Lower leg skin (tissue), 4 donors: Measurements from ENCODE around the gene THSD4. TPM values are rescaled to one million over a fixed set of nuclear protein-coding genes. Genes with fewer than 3 reads are reported as not detected.

Source experiments
- DNase-seq, 2 donors: peaks; one replicate each; pipeline ENCODE4 v3.0.0-alpha.2; 2019; ENCODE audit warnings: low spot score in 2 of 2
- H3K4me3 ChIP-seq: fragments of 200-600 bp; sonication (generic); 2 replicates; pipeline ENCODE4 v1.5.1; 2017; ENCODE audit warnings: mild to moderate bottlenecking, low read depth; ENCODE audit not compliant: poor library complexity, severe bottlenecking
- POLR2A ChIP-seq, 2 donors: fragments of 450-650 bp; IDR thresholded peaks; one replicate each; pipeline ENCODE4 v1.6.1; 2016 to 2017; ENCODE audit warnings: antibody characterized with exemption in 2 of 2, mild to moderate bottlenecking in 1 of 2, moderate library complexity in 1 of 2
- WGBS, 2 donors: methylation state at CpG; one replicate each; pipeline ENCODE4 v1.1.5; 2018; 5-methylcytosine and 5-hydroxymethylcytosine counted together
- intact Hi-C: fragments of 100-400 bp; cut with DNase I; formaldehyde crosslinking; loops from one replicate; pipeline ENCODE4 v1.15.0; 2023; ENCODE audit warnings: low total_unique reads
- total RNA-seq, 4 donors: library from RNA; depleted of rRNA; stranded (reverse); fragments of >200 nt; gene quantifications; one replicate each; pipeline ENCODE4 v1.1.0, GENCODE V29; 2016
- TF ChIP-seq, protein P1 (sequence below), 3 donors: fragments of 450-650 bp; IDR thresholded peaks; one replicate each; pipeline ENCODE4 v1.5.1; 2016; ENCODE audit warnings: antibody characterized with exemption in 3 of 3, mild to moderate bottlenecking in 3 of 3, moderate library complexity in 2 of 3

Gene THSD4
- total RNA-seq, 4 donors from 2014 or later: 9.3 to 39.2 (median 32.8) TPM

- H3K4me3 ChIP-seq: no peak overlapping the region
- no peak for DNase-seq
- TF ChIP-seq POLR2A (IDR thresholded peaks at IDR 0.05): no peak
- TF ChIP-seq, protein P1, sequence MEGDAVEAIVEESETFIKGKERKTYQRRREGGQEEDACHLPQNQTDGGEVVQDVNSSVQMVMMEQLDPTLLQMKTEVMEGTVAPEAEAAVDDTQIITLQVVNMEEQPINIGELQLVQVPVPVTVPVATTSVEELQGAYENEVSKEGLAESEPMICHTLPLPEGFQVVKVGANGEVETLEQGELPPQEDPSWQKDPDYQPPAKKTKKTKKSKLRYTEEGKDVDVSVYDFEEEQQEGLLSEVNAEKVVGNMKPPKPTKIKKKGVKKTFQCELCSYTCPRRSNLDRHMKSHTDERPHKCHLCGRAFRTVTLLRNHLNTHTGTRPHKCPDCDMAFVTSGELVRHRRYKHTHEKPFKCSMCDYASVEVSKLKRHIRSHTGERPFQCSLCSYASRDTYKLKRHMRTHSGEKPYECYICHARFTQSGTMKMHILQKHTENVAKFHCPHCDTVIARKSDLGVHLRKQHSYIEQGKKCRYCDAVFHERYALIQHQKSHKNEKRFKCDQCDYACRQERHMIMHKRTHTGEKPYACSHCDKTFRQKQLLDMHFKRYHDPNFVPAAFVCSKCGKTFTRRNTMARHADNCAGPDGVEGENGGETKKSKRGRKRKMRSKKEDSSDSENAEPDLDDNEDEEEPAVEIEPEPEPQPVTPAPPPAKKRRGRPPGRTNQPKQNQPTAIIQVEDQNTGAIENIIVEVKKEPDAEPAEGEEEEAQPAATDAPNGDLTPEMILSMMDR (IDR thresholded peaks at IDR 0.05): no peak
- intact Hi-C loops: no loop called here
These were observed 427.6 kb downstream of the THSD4 start for GRCh38 chr15:71542836-71543235.

DNA sequence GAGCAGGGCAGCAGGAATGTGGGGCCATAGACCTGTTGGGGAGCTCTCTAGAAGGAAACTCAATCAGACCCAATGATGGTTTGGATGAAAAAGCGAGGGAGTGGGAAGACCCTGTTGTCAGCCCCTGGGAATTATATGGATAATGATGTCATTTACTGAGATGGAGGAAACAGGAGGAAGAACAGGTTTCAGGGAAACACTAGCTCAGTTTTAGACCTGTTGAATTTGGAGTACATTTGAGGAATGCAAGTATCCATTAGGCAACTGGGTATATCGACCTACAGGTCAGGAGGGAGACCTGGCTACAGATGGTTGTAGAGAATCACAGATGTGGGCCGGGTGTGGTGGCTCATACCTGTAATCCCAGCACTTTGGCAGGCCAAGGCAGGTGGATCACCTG is 428.1 kb downstream of the THSD4 start:
- 83 to 94% methylated on average over 3 of the region's 3 CpGs for WGBS, 2 donors
- H3K4me3 ChIP-seq: no peak overlapping the region
- no peak for DNase-seq
- TF ChIP-seq POLR2A (IDR thresholded peaks at IDR 0.05): no peak
- TF ChIP-seq, protein P1 (IDR thresholded peaks at IDR 0.05): no peak
- intact Hi-C loops: no loop called here

DNA sequence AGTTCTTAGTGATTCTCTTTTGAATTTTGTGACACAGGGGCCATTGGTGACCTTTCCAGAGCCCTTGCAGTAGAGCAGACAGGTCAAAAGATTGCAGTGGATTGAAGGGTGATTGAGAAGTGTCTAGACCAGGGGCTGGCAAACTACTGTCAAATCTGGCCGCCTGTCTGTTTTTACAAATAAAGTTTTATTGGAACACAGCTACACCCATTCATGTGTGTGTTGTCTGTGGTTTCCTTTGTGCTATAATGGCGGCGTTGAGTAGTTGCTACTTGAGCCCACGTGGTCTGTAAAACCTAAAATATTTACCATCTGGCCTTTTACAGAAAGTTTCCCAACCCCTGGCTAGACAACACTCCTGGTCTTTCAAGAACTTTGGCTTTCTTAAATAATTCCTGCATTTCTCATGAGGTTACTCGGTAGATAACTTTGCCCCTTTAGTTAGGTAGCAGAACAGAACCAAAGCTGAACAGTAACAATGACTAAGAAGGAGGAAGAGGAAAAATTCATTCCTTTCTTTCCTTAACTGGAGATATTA is 430.0 kb downstream of the THSD4 start:
- no peak for DNase-seq
- WGBS, 2 donors: 49 to 66% methylated on average over 5 of the region's 5 CpGs
- TF ChIP-seq, protein P1 (IDR thresholded peaks at IDR 0.05): no peak
- no peak for TF ChIP-seq POLR2A (IDR thresholded peaks at IDR 0.05)
- intact Hi-C loops: loop anchor here (5.0 kb wide), 1 partner anchor 1307 kb away; no protein-coding TSS in a partner anchor
- H3K4me3 ChIP-seq: no peak overlapping the region

- WGBS, 2 donors: 47 to 63% methylated on average over 1 of the region's 1 CpG
- TF ChIP-seq, protein P1 (IDR thresholded peaks at IDR 0.05): no peak
- no peak for TF ChIP-seq POLR2A (IDR thresholded peaks at IDR 0.05)
- no peak for DNase-seq
- intact Hi-C loops: loop anchor here (5.0 kb wide), 1 partner anchor 1306 kb away; no protein-coding TSS in a partner anchor
- H3K4me3 ChIP-seq: no peak overlapping the region
These were observed 430.7 kb downstream of the THSD4 start for GRCh38 chr15:71545923-71546322.

- WGBS, 2 donors: 26 to 28% methylated on average over 12 of the region's 12 CpGs
- no peak for DNase-seq
- TF ChIP-seq, protein P1 (IDR thresholded peaks at IDR 0.05): no peak
- TF ChIP-seq POLR2A (IDR thresholded peaks at IDR 0.05): no peak
- H3K4me3 ChIP-seq: peak overlapping the region; percentile 1
- intact Hi-C loops: loop anchor here (5.0 kb wide), 1 partner anchor 1305 kb away; no protein-coding TSS in a partner anchor
These were observed 431.7 kb downstream of the THSD4 start for GRCh38 chr15:71547011-71547410.

DNA sequence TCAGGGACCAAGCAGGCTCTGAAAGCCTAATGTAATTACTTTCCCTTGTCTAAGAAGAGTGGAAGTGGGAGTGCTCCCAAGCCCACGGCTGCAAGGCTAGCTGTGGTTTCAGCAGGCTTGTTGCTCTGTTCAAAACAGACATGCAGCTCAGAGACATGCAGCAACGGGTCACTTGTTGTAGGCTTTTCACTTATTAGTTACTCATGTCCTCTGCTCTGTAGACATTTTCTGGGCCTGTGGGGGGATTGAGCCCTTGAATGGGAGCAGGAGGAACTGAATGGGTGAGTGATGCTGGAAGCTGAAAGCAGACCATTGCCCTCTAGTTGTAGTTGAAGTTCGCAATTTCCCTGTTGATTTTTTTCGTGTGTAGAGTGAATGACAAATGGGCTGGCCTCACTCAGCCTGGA is 433.1 kb downstream of the THSD4 start:
- no peak for TF ChIP-seq POLR2A (IDR thresholded peaks at IDR 0.05)
- TF ChIP-seq, protein P1 (IDR thresholded peaks at IDR 0.05): no peak
- no peak overlapping the region for H3K4me3 ChIP-seq
- no peak for DNase-seq
- intact Hi-C loops: loop anchor here (5.0 kb wide), 1 partner anchor 1304 kb away; no protein-coding TSS in a partner anchor
- 47 to 54% methylated on average over 4 of the region's 4 CpGs for WGBS, 2 donors
